Fibroblast of the aortic adventitia (primary cell): ENCODE results near the gene TTYH3. TPM values are rescaled to one million over a fixed set of nuclear protein-coding genes. Genes with fewer than 3 reads are reported as not detected.
A peak's percentile ranks its signal among the peaks of the same experiment; 100 is the strongest.

Source experiments
- DNase-seq: peaks from one replicate; pipeline ENCODE4 v3.0.0-alpha.2; 2010; ENCODE audit warnings: low read depth
- H3K4me3 ChIP-seq: 2 replicates; pipeline ENCODE4 v1.5.1; 2011; ENCODE audit warnings: low read depth, mild to moderate bottlenecking, control low read depth, low read length, moderate library complexity
- CTCF ChIP-seq: IDR thresholded peaks from 2 replicates; pipeline ENCODE4 v1.5.1; 2011; ENCODE audit warnings: mild to moderate bottlenecking, low read length, control low read depth, inconsistent platforms; ENCODE audit not compliant: insufficient read depth
- total RNA-seq: library from RNA; depleted of rRNA; stranded (reverse); fragments of >200 nt; gene quantifications from 2 replicates; pipeline ENCODE4 v1.2.3, GENCODE V29; 2012; ENCODE audit warnings: low replicate concordance

The TTYH3 gene
- total RNA-seq, 1 donor = 27.9 TPM

GRCh38 chr7:2612445-2613097 lies 19.2 kb upstream of the TTYH3 start:
- DNase-seq = no peak
- TF ChIP-seq CTCF = no peak
- no peak overlapping the region for H3K4me3 ChIP-seq

GRCh38 chr7:2613098-2613930 lies 18.5 kb upstream of the TTYH3 start:
- DNase-seq = no peak
- H3K4me3 ChIP-seq = no peak overlapping the region
- TF ChIP-seq CTCF = no peak

- DNase-seq = peak; percentile 72
- H3K4me3 ChIP-seq = peak overlapping the region; percentile 18
- no peak for TF ChIP-seq CTCF
Observed at GRCh38 chr7:2613931-2614600, 17.7 kb upstream of the TTYH3 start.

GRCh38 chr7:2614631-2615330 lies 17.0 kb upstream of the TTYH3 start:
- peak; percentile 26 for DNase-seq
- H3K4me3 ChIP-seq = no peak overlapping the region
- TF ChIP-seq CTCF = no peak

GRCh38 chr7:2616387-2617324 lies 15.1 kb upstream of the TTYH3 start:
- no peak for TF ChIP-seq CTCF
- no peak for DNase-seq
- no peak overlapping the region for H3K4me3 ChIP-seq
